ENCODE results near the gene MPV17L. TPM values are rescaled to one million over a fixed set of nuclear protein-coding genes. Genes with fewer than 3 reads are reported as not detected.
"Not testable (repeated sequence)": the region's sequence is repeated elsewhere in the genome, so short reads cannot be mapped to it uniquely, and the experiment has no call there.

MPV17L gene
- total RNA-seq, 2 experiments from 2014 or later: not detected

DNA sequence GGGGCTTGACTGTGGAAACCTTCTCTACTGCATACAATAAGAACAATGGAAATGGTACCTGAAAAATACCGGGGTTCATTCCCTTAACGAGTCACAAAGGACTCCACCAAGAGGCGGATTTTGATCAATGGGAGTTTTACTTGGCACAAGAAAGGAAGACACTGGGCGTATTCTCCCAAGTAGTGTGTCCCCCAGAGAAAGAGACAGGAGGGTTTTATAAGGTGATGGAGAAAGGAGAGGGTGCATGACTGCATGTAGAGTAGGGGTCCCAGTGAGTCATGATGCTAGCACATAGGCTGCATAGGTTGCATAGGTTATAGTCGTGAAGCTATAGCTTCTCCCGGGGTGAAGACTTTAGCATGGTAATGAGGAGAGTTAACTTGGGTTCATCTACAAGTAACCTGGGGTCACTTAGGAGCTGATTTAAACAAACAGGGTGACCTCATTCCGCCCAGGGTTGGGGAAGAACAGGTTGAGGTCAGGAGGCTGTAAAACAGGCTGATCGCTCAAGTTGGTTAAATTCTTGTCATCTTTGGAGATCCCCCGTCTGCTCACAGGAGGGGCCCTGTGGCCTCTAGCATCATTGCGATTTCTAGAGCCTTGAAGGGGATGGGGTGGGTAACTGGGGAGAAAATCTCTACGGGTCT lies 1.5 kb downstream of the MPV17L start:
- CTCF ChIA-PET: no interaction called here
- Mint-ChIP-seq H3K36me3 (ENCODE audit: low read depth) (no peaks in the 10 kb centered on the region), H3K27me3 (ENCODE audit: low read depth) (peaks cover 26% of the 10 kb centered on the region), H3K4me3 (no peak overlapping the region), H3K4me1 (ENCODE audit: low read depth) (peaks cover 2% of the 10 kb centered on the region), H3K27ac (no peak overlapping the region), H3K9me3 (no peaks in the 10 kb centered on the region)
- DNase-seq: no peak
- intact Hi-C loops (cut with micrococcal nuclease): no loop called here

GRCh38 chr16:15398618-15399316 lies 3.2 kb downstream of the MPV17L start:
- CTCF ChIA-PET: no interaction called here
- Mint-ChIP-seq H3K4me3 (no peak overlapping the region), H3K36me3 (ENCODE audit: low read depth) (no peaks in the 10 kb centered on the region), H3K9me3 (no peaks in the 10 kb centered on the region), H3K27me3 (ENCODE audit: low read depth) (peaks cover 26% of the 10 kb centered on the region), H3K27ac (no peak overlapping the region), H3K4me1 (ENCODE audit: low read depth) (peaks cover 2% of the 10 kb centered on the region)
- intact Hi-C loops (cut with micrococcal nuclease): no loop called here
- no peak for DNase-seq

- Mint-ChIP-seq H3K27me3 (ENCODE audit: low read depth) (peaks cover 26% of the 10 kb centered on the region), H3K36me3 (ENCODE audit: low read depth) (no peaks in the 10 kb centered on the region), H3K9me3 (no peaks in the 10 kb centered on the region), H3K4me1 (ENCODE audit: low read depth) (peaks cover 2% of the 10 kb centered on the region), H3K4me3 (no peak overlapping the region), H3K27ac (no peak overlapping the region)
- intact Hi-C loops (cut with micrococcal nuclease): no loop called here
- no peak for DNase-seq
- CTCF ChIA-PET: no interaction called here
These were observed 3.8 kb downstream of the MPV17L start for GRCh38 chr16:15399317-15399716.

- CTCF ChIA-PET; H3K4me1 Mint-ChIP-seq (ENCODE audit: low read depth); H3K27ac Mint-ChIP-seq; H3K9me3 Mint-ChIP-seq; H3K36me3 Mint-ChIP-seq (ENCODE audit: low read depth); DNase-seq; intact Hi-C loops (cut with micrococcal nuclease); H3K4me3 Mint-ChIP-seq: not testable (repeated sequence)
- peaks cover 22% of the 10 kb centered on the region for H3K27me3 Mint-ChIP-seq (ENCODE audit: low read depth)
These were observed 4.8 kb downstream of the MPV17L start for GRCh38 chr16:15400314-15400713.

GRCh38 chr16:15401972-15402371 lies 6.4 kb downstream of the MPV17L start:
- H3K4me3 Mint-ChIP-seq: no peak overlapping the region
- CTCF ChIA-PET: interaction anchor here (0.5 kb wide), 1 partner anchor 53 kb away, joined by 4 read pairs; no protein-coding TSS in a partner anchor

DNA sequence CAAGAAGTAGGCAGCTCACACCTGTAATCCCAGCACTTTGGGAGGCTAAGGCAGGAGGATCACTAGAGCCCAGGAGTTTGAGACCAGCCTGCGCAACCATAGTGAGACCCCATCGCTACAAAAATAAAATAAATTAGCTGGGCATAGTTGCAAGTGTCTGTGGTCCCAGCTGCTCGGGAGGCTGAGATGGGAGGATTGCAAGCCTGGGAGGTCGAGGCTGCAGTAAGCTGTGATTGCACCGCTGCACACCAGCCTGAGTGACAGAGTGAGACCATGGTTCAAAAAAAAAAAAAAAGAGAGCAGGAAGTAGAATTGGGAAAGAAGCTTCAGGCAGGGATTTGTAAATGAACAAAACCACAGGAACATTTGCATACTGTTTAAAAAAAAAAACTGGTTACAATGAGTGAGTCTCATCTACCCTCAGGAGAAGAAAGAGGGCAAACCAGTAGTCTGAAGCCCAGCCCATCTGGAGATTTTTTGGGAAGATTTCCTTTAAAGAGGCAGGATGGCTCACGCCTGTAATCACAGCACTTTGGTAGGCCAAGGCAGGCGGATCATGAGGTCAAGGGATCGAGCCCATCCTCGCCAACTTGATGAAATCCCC lies 7.9 kb downstream of the MPV17L start:
- H3K9me3 Mint-ChIP-seq: no peaks in the 10 kb centered on the region
- H3K36me3 Mint-ChIP-seq (ENCODE audit: low read depth): no peaks in the 10 kb centered on the region
- H3K27ac Mint-ChIP-seq: no peak overlapping the region
- peaks cover 6% of the 10 kb centered on the region for H3K27me3 Mint-ChIP-seq (ENCODE audit: low read depth)
- DNase-seq: no peak
- intact Hi-C loops (cut with micrococcal nuclease): no loop called here
- H3K4me3 Mint-ChIP-seq: no peak overlapping the region
- CTCF ChIA-PET: interaction anchor here (0.6 kb wide), 1 partner anchor 261 kb away, joined by 6 read pairs; no protein-coding TSS in a partner anchor
- no peaks in the 10 kb centered on the region for H3K4me1 Mint-ChIP-seq (ENCODE audit: low read depth)

More at GRCh38 chr16:15401972-15402371, 6.4 kb downstream of the MPV17L start:
- H3K9me3 Mint-ChIP-seq: no peaks in the 10 kb centered on the region
- peaks cover 10% of the 10 kb centered on the region for H3K27me3 Mint-ChIP-seq (ENCODE audit: low read depth)
- H3K27ac Mint-ChIP-seq: no peak overlapping the region
- intact Hi-C loops (cut with micrococcal nuclease): no loop called here
- no peaks in the 10 kb centered on the region for H3K36me3 Mint-ChIP-seq (ENCODE audit: low read depth)
- H3K4me1 Mint-ChIP-seq (ENCODE audit: low read depth): no peaks in the 10 kb centered on the region
- no peak for DNase-seq

DNA sequence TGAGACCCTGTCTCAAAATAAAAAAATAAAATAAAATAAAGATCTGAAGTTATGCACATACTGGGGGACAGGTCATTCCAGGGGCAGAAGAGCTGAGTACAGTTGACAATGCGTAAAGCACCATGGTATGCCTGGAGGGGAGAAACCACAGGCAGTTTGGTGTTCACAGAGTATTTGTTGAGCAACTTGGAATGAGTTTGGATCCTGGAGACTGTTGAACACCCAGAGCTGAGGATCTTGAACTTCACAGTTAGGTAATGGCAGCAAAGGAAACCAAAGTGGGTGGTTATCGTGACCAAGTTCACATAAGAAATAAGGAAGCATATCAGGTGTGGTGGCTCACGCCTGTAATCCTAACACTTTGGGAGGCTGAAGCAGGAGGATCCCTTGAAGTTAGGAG lies 8.5 kb downstream of the MPV17L start:
- H3K4me1 Mint-ChIP-seq (ENCODE audit: low read depth); H3K27ac Mint-ChIP-seq; H3K36me3 Mint-ChIP-seq (ENCODE audit: low read depth); CTCF ChIA-PET; H3K27me3 Mint-ChIP-seq (ENCODE audit: low read depth); DNase-seq; H3K4me3 Mint-ChIP-seq; intact Hi-C loops (cut with micrococcal nuclease); H3K9me3 Mint-ChIP-seq: not testable (repeated sequence)

DNA sequence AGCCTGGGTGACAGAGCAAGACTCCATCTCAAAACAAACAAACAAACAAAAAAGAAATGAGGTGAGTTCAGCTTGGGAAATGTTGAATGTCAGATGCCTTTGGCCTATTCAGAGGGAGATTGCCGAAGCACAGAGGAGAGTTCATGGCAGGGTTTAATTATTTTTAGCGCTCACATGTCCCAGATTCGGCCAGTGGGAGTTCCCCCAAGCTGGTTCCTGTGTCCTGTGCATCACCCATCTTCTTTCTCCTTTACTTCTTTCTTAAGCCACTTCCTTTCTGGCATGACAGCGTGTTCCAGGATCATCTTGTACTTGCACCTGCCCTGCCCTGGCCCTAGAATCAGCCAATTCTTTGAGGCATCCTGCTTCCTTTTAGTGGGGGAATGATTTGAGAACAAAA lies 9.2 kb downstream of the MPV17L start:
- no peak for DNase-seq
- Mint-ChIP-seq H3K4me3 (no peak overlapping the region), H3K4me1 (ENCODE audit: low read depth) (no peaks in the 10 kb centered on the region), H3K36me3 (ENCODE audit: low read depth) (no peaks in the 10 kb centered on the region), H3K9me3 (no peaks in the 10 kb centered on the region), H3K27me3 (ENCODE audit: low read depth) (peaks cover 2% of the 10 kb centered on the region), H3K27ac (no peak overlapping the region)
- intact Hi-C loops (cut with micrococcal nuclease): no loop called here
- CTCF ChIA-PET: no interaction called here

- DNase-seq; H3K4me3 Mint-ChIP-seq; H3K4me1 Mint-ChIP-seq (ENCODE audit: low read depth); H3K36me3 Mint-ChIP-seq (ENCODE audit: low read depth); H3K27ac Mint-ChIP-seq; H3K9me3 Mint-ChIP-seq; intact Hi-C loops (cut with micrococcal nuclease); H3K27me3 Mint-ChIP-seq (ENCODE audit: low read depth); CTCF ChIA-PET: not testable (repeated sequence)
These were observed 12.2 kb downstream of the MPV17L start for GRCh38 chr16:15407756-15408155.

DNA sequence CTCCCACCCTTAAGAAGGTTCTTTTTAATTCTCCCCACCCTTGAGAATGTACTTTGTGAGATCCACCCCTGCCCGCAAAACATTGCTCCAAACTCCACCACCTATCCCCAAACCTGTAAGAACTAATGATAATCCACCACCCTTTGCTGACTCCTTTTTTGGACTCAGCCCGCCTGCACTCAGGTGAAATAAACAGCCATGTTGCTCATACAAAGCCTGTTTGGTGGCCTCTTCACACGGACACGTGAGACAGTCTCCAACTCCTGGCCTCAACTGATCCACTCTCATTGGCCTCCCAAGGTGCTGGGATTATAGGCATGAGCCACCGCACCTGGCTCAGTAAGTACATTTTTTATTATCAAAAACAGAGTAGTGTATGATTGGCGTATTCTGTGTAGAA lies 13.9 kb downstream of the MPV17L start:
- H3K27me3 Mint-ChIP-seq (ENCODE audit: low read depth); H3K4me3 Mint-ChIP-seq; H3K27ac Mint-ChIP-seq; CTCF ChIA-PET; H3K4me1 Mint-ChIP-seq (ENCODE audit: low read depth); intact Hi-C loops (cut with micrococcal nuclease); DNase-seq; H3K36me3 Mint-ChIP-seq (ENCODE audit: low read depth); H3K9me3 Mint-ChIP-seq: not testable (repeated sequence)

DNA sequence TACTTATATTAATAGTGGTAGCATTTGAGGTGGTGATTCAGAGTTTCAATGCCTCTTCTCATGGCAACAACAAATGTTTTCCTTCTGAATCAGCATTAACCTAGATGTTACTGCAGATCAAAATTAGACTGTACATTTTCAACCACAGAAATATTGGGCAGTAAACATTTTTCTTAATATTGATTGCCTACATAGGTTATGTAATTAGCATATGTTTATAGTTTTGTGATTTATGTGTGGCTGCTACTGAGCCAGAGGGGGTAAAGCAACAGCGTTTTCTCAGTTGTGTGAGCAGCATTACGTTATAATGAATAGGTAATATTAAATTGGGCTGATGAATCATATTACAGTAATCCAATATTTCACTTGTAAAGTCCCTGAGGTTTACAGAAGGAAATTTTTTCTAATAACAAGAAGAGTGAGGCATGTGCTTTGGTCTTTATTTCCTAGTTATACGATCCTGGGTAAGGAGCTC lies 20.0 kb downstream of the MPV17L start:
- no peak overlapping the region for H3K4me3 Mint-ChIP-seq
- CTCF ChIA-PET: no interaction called here
- H3K27me3 Mint-ChIP-seq (ENCODE audit: low read depth): no peaks in the 10 kb centered on the region
- no peaks in the 10 kb centered on the region for H3K4me1 Mint-ChIP-seq (ENCODE audit: low read depth)
- no peak overlapping the region for H3K27ac Mint-ChIP-seq
- H3K9me3 Mint-ChIP-seq: no peaks in the 10 kb centered on the region
- no peaks in the 10 kb centered on the region for H3K36me3 Mint-ChIP-seq (ENCODE audit: low read depth)
- no peak for DNase-seq
- intact Hi-C loops (cut with micrococcal nuclease): no loop called here

DNA sequence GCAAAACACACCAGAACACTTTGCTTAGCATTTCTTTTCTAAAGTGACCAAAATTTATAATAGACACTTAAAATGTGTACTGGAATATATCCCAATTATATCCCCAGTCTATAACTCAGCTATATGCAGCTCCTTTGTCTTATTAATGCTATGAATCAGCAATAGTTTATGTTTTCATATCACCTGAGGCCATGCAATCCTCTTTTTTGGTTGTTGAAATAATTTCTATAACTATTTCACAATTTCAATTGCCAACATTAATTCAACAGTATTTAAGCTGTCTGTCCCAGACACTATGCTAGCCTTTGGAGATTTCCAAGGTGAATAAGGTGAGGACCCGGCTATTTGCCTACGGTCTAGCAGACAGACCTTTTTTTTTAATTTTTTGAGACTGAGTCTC lies 21.6 kb downstream of the MPV17L start:
- CTCF ChIA-PET: no interaction called here
- Mint-ChIP-seq H3K4me3 (no peak overlapping the region), H3K9me3 (no peaks in the 10 kb centered on the region), H3K36me3 (ENCODE audit: low read depth) (no peaks in the 10 kb centered on the region), H3K27ac (no peak overlapping the region), H3K4me1 (ENCODE audit: low read depth) (no peaks in the 10 kb centered on the region), H3K27me3 (ENCODE audit: low read depth) (no peaks in the 10 kb centered on the region)
- intact Hi-C loops (cut with micrococcal nuclease): no loop called here
- no peak for DNase-seq

GRCh38 chr16:15418206-15418605 lies 22.7 kb downstream of the MPV17L start:
- no peaks in the 10 kb centered on the region for H3K4me1 Mint-ChIP-seq (ENCODE audit: low read depth)

More at GRCh38 chr16:15418206-15418605, 22.7 kb downstream of the MPV17L start:
- H3K27ac Mint-ChIP-seq: no peak overlapping the region
- intact Hi-C loops (cut with micrococcal nuclease): no loop called here
- no peaks in the 10 kb centered on the region for H3K27me3 Mint-ChIP-seq (ENCODE audit: low read depth)
- no peak for DNase-seq
- H3K9me3 Mint-ChIP-seq: no peaks in the 10 kb centered on the region
- H3K4me3 Mint-ChIP-seq: no peak overlapping the region
- CTCF ChIA-PET: no interaction called here
- no peaks in the 10 kb centered on the region for H3K36me3 Mint-ChIP-seq (ENCODE audit: low read depth)

All from activated naive CD4-positive, alpha-beta T cell treated with anti-CD3 and anti-CD28 coated beads for 36 hours (primary cell).